GM13977 (cell line): ENCODE results near the gene ST3GAL2.
"Not testable (repeated sequence)": the region's sequence is repeated elsewhere in the genome, so short reads cannot be mapped to it uniquely, and the experiment has no call there.

Experiments used
- DNase-seq: peaks from one replicate; pipeline ENCODE4 v3.0.0; 2012; ENCODE audit warnings: low spot score
- CTCF ChIP-seq: IDR thresholded peaks from 2 replicates; pipeline ENCODE4 v1.5.1; 2012; ENCODE audit warnings: mild to moderate bottlenecking, control low read depth; ENCODE audit not compliant: insufficient read depth; ENCODE audit errors: extremely low read depth, missing control alignments
- in situ Hi-C: fragments of 300-500 bp; cut with MboI; formaldehyde crosslinking; loops from one replicate; pipeline ENCODE4 v1.12.0; 2022; ENCODE audit warnings: low sequenced_read_pairs, low pct_unique_long_range_greater_than_20kb, mixed read lengths, inconsistent platforms; ENCODE audit not compliant: unreplicated experiment

Gene ST3GAL2

DNA sequence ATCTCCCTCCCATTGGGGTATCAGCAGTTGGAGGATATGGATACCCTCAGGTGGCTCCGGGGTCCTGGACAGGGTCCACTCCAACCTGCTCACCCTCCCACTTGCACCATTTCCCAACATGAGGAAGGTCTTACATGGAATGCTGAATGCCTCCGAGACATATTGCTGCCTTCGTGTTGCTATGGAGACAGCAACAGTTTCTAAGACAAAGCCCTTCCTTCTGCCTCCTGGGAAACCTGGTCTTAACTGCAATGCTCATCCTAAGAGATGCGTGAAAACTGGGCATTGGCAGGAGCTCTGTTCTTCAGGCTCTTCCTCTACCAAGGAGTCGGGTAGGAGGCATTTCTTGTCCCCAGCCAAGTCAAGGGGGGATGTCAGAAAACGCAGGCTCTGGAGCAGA is 45.2 kb downstream of the ST3GAL2 start:
- in situ Hi-C loops: no loop called here
- TF ChIP-seq CTCF: no peak
- DNase-seq: no peak

- in situ Hi-C loops: no loop called here
- no peak for DNase-seq
- TF ChIP-seq CTCF: no peak
Observed at GRCh38 chr16:70392606-70393005, 46.3 kb downstream of the ST3GAL2 start.

DNA sequence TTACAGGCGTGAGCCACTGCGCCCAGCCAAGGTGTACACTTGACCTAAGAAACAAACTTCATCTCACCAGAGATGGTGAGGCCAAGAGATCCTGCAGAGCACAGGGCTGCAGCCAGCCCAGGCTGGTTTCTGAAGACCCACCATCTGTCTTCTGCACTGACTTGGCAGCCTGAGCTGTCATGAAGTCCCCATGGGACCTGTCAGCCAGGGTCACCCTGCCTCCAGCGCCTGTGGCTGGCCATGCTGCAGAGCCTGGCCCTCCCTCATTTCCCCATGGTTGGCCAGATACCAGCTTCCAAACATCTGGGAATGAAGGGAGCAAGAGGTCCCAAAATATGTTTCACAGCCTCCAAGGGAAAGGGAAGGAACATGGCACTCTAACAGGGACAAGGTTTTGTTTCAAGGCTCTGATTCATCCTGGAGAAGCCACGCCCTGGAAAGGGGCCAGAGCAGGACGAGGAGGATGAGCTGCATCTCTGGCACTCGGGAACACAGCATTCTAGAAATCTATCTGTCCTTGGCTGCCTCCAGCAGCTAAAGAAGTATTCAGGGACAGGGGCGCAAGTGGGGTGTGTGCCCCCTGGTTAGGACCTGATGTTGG is 46.9 kb downstream of the ST3GAL2 start:
- in situ Hi-C loops: no loop called here

GRCh38 chr16:70391446-70391845 is 47.5 kb downstream of the ST3GAL2 start:
- in situ Hi-C loops: no loop called here
- DNase-seq: no peak
- no peak for TF ChIP-seq CTCF

More for the DNA sequence above, 46.9 kb downstream of the ST3GAL2 start:
- no peak for DNase-seq
- TF ChIP-seq CTCF: no peak

DNA sequence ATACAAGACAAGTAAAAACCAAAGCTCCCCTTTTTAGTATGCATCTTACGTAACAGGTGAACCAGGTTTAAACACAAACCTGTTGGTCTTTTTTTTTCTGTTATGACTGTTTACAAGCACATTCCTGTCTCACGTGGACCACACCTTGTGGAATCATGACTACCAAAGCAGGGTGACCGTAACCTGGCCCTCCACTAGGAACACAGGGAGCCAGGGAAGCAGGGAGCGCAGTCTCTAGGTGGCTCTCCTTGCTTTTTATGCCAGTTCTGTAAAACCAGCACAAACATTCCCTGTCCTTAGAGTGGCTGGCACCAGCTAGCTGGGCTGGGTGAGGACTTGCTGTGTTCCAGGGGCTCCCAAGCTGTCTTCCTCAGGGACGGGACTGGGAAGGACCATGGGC is 48.1 kb downstream of the ST3GAL2 start:
- no peak for DNase-seq
- in situ Hi-C loops: no loop called here
- no peak for TF ChIP-seq CTCF

DNA sequence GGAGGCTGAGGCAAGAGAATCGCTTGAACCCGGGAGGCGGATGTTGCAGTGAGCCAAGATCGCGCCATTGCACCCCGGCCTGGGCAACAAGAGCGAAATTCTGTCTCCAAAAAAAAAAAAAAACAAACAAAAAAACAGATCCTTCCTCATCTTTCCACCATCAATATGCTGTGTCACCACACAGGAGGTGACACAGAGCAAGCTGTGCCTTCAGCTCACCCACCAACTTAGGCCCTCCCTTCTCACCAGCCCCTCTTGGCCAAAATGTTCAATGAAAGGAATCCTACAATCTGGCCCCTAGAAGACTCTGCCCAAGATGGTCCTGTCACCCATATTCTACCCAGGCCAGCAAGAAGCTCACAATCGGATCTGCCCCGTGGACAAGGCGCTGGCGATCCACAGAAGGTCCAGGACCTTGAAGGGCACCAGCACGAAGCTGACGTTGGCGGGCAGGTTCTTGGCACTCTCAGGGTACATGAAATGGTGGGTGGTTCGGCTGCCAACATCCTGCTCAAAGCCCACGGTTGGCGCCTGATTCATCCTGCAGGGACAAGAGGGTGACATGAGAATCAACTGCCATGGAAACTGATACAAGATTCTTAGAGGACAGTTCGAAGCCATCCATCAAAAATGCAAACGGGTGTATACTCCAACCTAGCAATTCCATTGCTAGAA is 50.8 kb downstream of the ST3GAL2 start:
- in situ Hi-C loops: no loop called here
- TF ChIP-seq CTCF: no peak

DNA sequence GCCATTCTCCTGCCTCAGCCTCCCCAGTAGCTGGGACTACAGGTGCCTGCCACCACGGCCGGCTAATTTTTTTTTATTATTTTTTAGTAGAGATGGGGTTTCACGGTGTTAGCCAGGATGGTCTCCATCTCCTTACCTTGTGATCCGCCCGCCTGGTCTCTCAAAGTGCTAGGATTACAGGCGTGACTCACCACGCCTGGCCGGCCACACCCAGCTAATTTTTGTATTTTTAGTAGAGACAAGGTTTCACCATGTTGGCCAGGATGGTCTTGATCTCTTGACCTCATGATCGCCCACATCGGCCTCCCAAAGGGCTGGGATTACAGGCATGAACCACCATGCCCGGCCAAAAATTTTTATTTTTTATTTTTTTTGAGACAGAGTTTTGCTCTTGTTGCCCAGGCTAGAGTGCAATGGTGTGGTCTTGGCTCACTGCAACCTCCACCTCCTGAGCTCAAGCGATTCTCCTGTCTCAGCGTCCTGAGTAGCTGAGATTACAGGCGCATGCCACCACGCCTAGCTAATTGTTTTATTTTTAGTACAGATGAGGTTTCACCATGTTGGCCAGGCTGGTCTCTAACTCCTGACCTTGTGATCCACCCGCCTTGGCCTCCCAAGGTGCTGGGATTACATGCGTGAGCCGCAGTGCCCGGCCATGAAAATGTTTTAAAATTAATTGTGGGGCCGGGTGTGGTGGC is 52.5 kb downstream of the ST3GAL2 start:
- in situ Hi-C loops, DNase-seq: not testable (repeated sequence)

More for the DNA sequence above, 50.8 kb downstream of the ST3GAL2 start:
- DNase-seq: no peak
